Measurements from ENCODE around the gene IL1RAPL1. TPM values are rescaled to one million over a fixed set of nuclear protein-coding genes. Genes with fewer than 3 reads are reported as not detected.

IL1RAPL1 gene
- total and polyA plus RNA-seq, 4 experiments from 2014 or later = not detected

DNA sequence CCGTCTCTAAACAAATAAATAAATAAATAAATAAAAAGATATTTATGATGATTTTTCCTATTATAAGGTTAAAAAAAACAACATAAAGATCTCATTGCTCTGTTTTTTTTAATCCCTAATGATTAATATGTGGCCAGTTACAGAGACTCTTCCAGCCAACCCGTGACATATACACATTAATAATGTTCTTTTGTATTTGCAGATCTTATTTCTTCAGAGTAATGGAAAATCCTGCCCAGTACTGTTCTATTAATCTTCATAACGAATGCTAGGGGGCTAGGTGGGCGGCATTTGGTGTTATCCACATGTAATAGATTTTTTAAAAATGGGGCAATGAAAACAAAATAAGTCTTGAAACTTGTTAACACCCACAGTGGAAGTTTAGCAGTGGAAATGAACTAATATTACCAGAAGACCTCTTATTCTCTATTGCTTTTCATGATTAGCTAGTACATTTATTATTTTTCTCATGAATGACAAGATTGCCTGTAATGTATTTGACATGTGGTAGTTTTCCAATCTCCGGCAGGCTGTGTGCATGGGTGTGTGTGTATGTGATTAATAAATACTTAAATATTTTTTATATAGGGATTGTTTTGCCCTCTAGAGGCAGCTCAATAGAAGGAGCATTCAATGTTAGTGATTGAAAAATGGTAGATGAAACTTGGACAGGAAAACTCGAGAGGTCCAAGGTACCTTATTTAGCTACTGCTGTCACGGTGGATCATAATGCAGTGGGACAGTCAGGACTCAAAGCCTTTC is 457.4 kb downstream of the IL1RAPL1 start:
- CTCF ChIA-PET (ENCODE audit: partially characterized antibody) = no interaction called here
- DNase-seq = no peak
- no peaks in the 10 kb centered on the region for H3K4me1 ChIP-seq (ENCODE audit: insufficient read depth, low read length)
- H3K4me3 ChIP-seq (ENCODE audit: low read length in 2 of 2) = no peak overlapping the region
- intact Hi-C loops (cut with micrococcal nuclease) = no loop called here
- no peak overlapping the region for H3K27ac ChIP-seq (ENCODE audit: low read depth, low read length)
- POLR2A ChIA-PET (ENCODE audit: partially characterized antibody) = no interaction called here
- H3K9me3 Mint-ChIP-seq = peaks cover 0 to 8% (median 0%) of the 10 kb centered on the region in 8 donors
- no peak overlapping the region for H3K27ac Mint-ChIP-seq
- H3K4me3 Mint-ChIP-seq = no peak overlapping the region
- no peaks in the 10 kb centered on the region for H3K4me1 Mint-ChIP-seq
- no peaks in the 10 kb centered on the region for H3K27me3 Mint-ChIP-seq
- no peaks in the 10 kb centered on the region for H3K36me3 Mint-ChIP-seq
- H3K9me3 ChIP-seq (ENCODE audit: control insufficient read depth in 1 of 2, low read length in 2 of 2) = no peaks in the 10 kb centered on the region
- no peaks in the 10 kb centered on the region for H3K36me3 ChIP-seq (ENCODE audit: insufficient read depth, low read length)
- no peaks in the 10 kb centered on the region for H3K27me3 ChIP-seq (ENCODE audit: insufficient read depth, low read length)

DNA sequence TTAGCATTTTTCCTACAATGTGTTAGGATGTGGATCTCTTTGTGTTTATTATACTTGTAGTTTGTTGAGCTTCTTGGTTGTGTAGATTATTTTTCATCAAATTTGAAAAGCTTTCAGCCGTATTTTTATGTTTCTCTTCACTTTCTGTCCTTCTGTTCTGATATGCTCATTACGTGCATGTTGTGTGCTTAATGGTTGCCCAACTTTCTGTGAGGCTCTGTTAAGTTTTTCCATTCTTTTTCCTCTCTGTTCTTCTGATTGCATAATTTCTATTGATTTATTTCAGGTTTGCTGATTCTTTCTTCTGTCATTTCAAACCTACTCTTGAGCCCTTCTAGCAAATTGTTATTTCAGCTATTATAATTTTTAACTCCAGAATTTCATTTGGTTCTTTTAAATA is 478.2 kb downstream of the IL1RAPL1 start:
- H3K36me3 Mint-ChIP-seq = no peaks in the 10 kb centered on the region
- no peak for DNase-seq
- CTCF ChIA-PET (ENCODE audit: partially characterized antibody) = no interaction called here
- H3K27ac ChIP-seq (ENCODE audit: low read depth, low read length) = no peak overlapping the region
- no peaks in the 10 kb centered on the region for H3K9me3 ChIP-seq (ENCODE audit: control insufficient read depth in 1 of 2, low read length in 2 of 2)
- POLR2A ChIA-PET (ENCODE audit: partially characterized antibody) = no interaction called here
- H3K27me3 ChIP-seq (ENCODE audit: insufficient read depth, low read length) = no peaks in the 10 kb centered on the region
- H3K4me3 ChIP-seq (ENCODE audit: low read length in 2 of 2) = no peak overlapping the region
- no peaks in the 10 kb centered on the region for H3K27me3 Mint-ChIP-seq
- H3K4me1 Mint-ChIP-seq = no peaks in the 10 kb centered on the region
- H3K9me3 Mint-ChIP-seq = peaks cover 0 to 12% (median 1%) of the 10 kb centered on the region in 8 donors
- intact Hi-C loops (cut with micrococcal nuclease) = no loop called here
- H3K4me3 Mint-ChIP-seq = no peak overlapping the region
- H3K27ac Mint-ChIP-seq = no peak overlapping the region
- no peaks in the 10 kb centered on the region for H3K4me1 ChIP-seq (ENCODE audit: insufficient read depth, low read length)
- H3K36me3 ChIP-seq (ENCODE audit: insufficient read depth, low read length) = no peaks in the 10 kb centered on the region

DNA sequence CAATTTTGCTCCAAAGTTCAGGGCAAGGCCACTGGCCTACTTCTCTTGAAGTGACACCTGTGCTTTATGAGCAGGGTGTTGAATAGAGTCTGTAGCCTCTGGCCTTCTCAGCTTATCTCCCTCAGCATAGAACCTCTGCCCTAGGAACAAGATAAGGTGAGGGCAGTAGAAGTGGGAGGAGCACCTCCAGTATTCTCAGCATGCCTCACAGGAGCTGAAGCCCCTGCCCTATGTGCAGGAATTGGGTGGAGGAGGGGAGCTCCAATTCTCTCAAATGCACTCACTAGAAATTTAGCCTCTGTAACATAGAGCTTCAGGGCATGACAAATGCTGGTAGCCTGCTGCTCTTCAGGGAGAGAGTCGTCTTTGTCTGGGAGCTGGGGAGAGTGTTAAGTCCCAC is 479.3 kb downstream of the IL1RAPL1 start:
- Histone ChIP-seq H3K9me3 (ENCODE audit: control insufficient read depth in 1 of 2, low read length in 2 of 2) (no peaks in the 10 kb centered on the region), H3K4me3 (ENCODE audit: low read length in 2 of 2) (no peak overlapping the region), H3K27ac (ENCODE audit: low read depth, low read length) (no peak overlapping the region), H3K36me3 (ENCODE audit: insufficient read depth, low read length) (no peaks in the 10 kb centered on the region), H3K4me1 (ENCODE audit: insufficient read depth, low read length) (no peaks in the 10 kb centered on the region), H3K27me3 (ENCODE audit: insufficient read depth, low read length) (no peaks in the 10 kb centered on the region)
- H3K9me3 Mint-ChIP-seq = peaks cover 0 to 12% (median 1%) of the 10 kb centered on the region in 8 donors
- no peak for DNase-seq
- ChIA-PET POLR2A (ENCODE audit: partially characterized antibody) (no interaction called here), CTCF (ENCODE audit: partially characterized antibody) (no interaction called here)
- H3K27me3 Mint-ChIP-seq = no peaks in the 10 kb centered on the region
- H3K27ac Mint-ChIP-seq = no peak overlapping the region
- H3K36me3 Mint-ChIP-seq = no peaks in the 10 kb centered on the region
- no peaks in the 10 kb centered on the region for H3K4me1 Mint-ChIP-seq
- intact Hi-C loops (cut with micrococcal nuclease) = no loop called here
- no peak overlapping the region for H3K4me3 Mint-ChIP-seq

GRCh38 chrX:29067351-29067750 is 480.1 kb downstream of the IL1RAPL1 start:
- Mint-ChIP-seq H3K4me3 (no peak overlapping the region), H3K27ac (no peak overlapping the region), H3K9me3 (peaks cover 0 to 12% (median 1%) of the 10 kb centered on the region in 8 donors), H3K4me1 (no peaks in the 10 kb centered on the region), H3K36me3 (no peaks in the 10 kb centered on the region), H3K27me3 (no peaks in the 10 kb centered on the region)
- Histone ChIP-seq H3K9me3 (ENCODE audit: control insufficient read depth in 1 of 2, low read length in 2 of 2) (no peaks in the 10 kb centered on the region), H3K4me3 (ENCODE audit: low read length in 2 of 2) (no peak overlapping the region), H3K4me1 (ENCODE audit: insufficient read depth, low read length) (no peaks in the 10 kb centered on the region), H3K27me3 (ENCODE audit: insufficient read depth, low read length) (no peaks in the 10 kb centered on the region), H3K36me3 (ENCODE audit: insufficient read depth, low read length) (no peaks in the 10 kb centered on the region), H3K27ac (ENCODE audit: low read depth, low read length) (no peak overlapping the region)
- DNase-seq = no peak
- ChIA-PET CTCF (ENCODE audit: partially characterized antibody) (no interaction called here), POLR2A (ENCODE audit: partially characterized antibody) (no interaction called here)
- intact Hi-C loops (cut with micrococcal nuclease) = no loop called here

GRCh38 chrX:29071525-29072320 is 484.5 kb downstream of the IL1RAPL1 start:
- no peak for DNase-seq
- POLR2A ChIA-PET (ENCODE audit: partially characterized antibody) = no interaction called here
- H3K9me3 Mint-ChIP-seq = peaks cover 0 to 9% (median 2%) of the 10 kb centered on the region in 8 donors
- intact Hi-C loops (cut with micrococcal nuclease) = no loop called here
- H3K9me3 ChIP-seq (ENCODE audit: control insufficient read depth in 1 of 2, low read length in 2 of 2) = no peaks in the 10 kb centered on the region
- H3K4me1 Mint-ChIP-seq = no peaks in the 10 kb centered on the region
- no peaks in the 10 kb centered on the region for H3K27me3 ChIP-seq (ENCODE audit: insufficient read depth, low read length)
- H3K36me3 ChIP-seq (ENCODE audit: insufficient read depth, low read length) = no peaks in the 10 kb centered on the region
- no peak overlapping the region for H3K27ac ChIP-seq (ENCODE audit: low read depth, low read length)
- H3K4me3 Mint-ChIP-seq = no peak overlapping the region
- no peaks in the 10 kb centered on the region for H3K4me1 ChIP-seq (ENCODE audit: insufficient read depth, low read length)
- H3K4me3 ChIP-seq (ENCODE audit: low read length in 2 of 2) = no peak overlapping the region
- CTCF ChIA-PET (ENCODE audit: partially characterized antibody) = no interaction called here
- no peaks in the 10 kb centered on the region for H3K27me3 Mint-ChIP-seq
- no peaks in the 10 kb centered on the region for H3K36me3 Mint-ChIP-seq
- no peak overlapping the region for H3K27ac Mint-ChIP-seq

DNA sequence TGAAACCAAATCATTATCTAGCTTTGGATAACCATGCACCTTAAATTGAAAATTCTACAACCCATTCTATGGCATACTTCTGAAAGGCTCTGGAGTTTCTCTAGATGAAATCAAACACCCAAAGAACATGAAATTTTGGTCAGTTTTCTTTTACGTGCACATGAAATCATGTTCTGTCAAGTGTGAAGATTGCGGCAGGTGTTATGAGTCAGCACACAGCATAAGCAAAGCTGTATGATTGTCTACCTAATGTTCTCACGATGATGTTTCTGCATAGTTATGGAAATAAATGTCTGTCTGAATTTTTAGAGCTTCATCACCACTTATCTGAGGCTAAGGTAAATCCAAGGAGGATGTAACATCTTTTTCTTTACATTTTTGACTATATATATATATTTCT is 495.3 kb downstream of the IL1RAPL1 start:
- Histone ChIP-seq H3K27me3 (ENCODE audit: insufficient read depth, low read length) (no peaks in the 10 kb centered on the region), H3K4me3 (ENCODE audit: low read length in 2 of 2) (no peak overlapping the region), H3K27ac (ENCODE audit: low read depth, low read length) (no peak overlapping the region), H3K36me3 (ENCODE audit: insufficient read depth, low read length) (no peaks in the 10 kb centered on the region), H3K9me3 (ENCODE audit: control insufficient read depth in 1 of 2, low read length in 2 of 2) (no peaks in the 10 kb centered on the region), H3K4me1 (ENCODE audit: insufficient read depth, low read length) (no peaks in the 10 kb centered on the region)
- ChIA-PET CTCF (ENCODE audit: partially characterized antibody) (no interaction called here), POLR2A (ENCODE audit: partially characterized antibody) (no interaction called here)
- intact Hi-C loops (cut with micrococcal nuclease) = no loop called here
- H3K4me1 Mint-ChIP-seq = no peaks in the 10 kb centered on the region
- peaks cover 0 to 12% (median 2%) of the 10 kb centered on the region in 8 donors for H3K9me3 Mint-ChIP-seq
- H3K4me3 Mint-ChIP-seq = no peak overlapping the region
- no peaks in the 10 kb centered on the region for H3K27me3 Mint-ChIP-seq
- no peak for DNase-seq
- no peaks in the 10 kb centered on the region for H3K36me3 Mint-ChIP-seq
- no peak overlapping the region for H3K27ac Mint-ChIP-seq

DNA sequence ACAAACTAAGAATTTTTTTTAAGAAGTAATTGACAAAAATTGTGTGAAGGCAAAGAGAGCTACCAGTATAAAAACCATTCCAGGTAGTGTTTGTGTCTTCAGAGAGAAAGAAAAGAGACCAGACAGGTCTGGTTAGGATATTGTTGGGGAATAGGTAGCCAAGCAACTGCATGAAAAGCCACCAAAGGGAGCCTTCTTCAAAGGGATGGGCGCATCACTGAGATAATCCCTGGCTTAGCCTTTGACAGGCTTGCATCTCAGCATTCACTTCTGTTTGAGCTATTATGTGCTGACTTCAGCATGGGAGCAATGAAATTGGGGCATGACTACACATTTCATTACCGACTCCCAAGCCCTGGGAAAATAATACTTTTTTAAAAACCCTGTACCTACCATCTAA is 496.6 kb downstream of the IL1RAPL1 start:
- Histone ChIP-seq H3K36me3 (ENCODE audit: insufficient read depth, low read length) (no peaks in the 10 kb centered on the region), H3K27ac (ENCODE audit: low read depth, low read length) (no peak overlapping the region), H3K4me3 (ENCODE audit: low read length in 2 of 2) (no peak overlapping the region), H3K27me3 (ENCODE audit: insufficient read depth, low read length) (no peaks in the 10 kb centered on the region), H3K9me3 (ENCODE audit: control insufficient read depth in 1 of 2, low read length in 2 of 2) (no peaks in the 10 kb centered on the region), H3K4me1 (ENCODE audit: insufficient read depth, low read length) (no peaks in the 10 kb centered on the region)
- intact Hi-C loops (cut with micrococcal nuclease) = no loop called here
- peaks cover 0 to 9% (median 1%) of the 10 kb centered on the region in 8 donors for H3K9me3 Mint-ChIP-seq
- DNase-seq = no peak
- ChIA-PET CTCF (ENCODE audit: partially characterized antibody) (no interaction called here), POLR2A (ENCODE audit: partially characterized antibody) (no interaction called here)
- no peak overlapping the region for H3K27ac Mint-ChIP-seq
- H3K36me3 Mint-ChIP-seq = no peaks in the 10 kb centered on the region
- H3K4me1 Mint-ChIP-seq = no peaks in the 10 kb centered on the region
- H3K4me3 Mint-ChIP-seq = no peak overlapping the region
- no peaks in the 10 kb centered on the region for H3K27me3 Mint-ChIP-seq

Measured in CD4-positive, alpha-beta memory T cell (primary cell).